GM10248 (cell line): ENCODE measurements around the gene IQCF6.
"Not testable (repeated sequence)": the region's sequence is repeated elsewhere in the genome, so short reads cannot be mapped to it uniquely, and the experiment has no call there.

Experiments
- CTCF ChIA-PET: fragments of 300-600 bp; sonication (Branson Sonifier 250); formaldehyde crosslinking; extraction: SDS; loops from one replicate; lab custom pipeline; 2021; ENCODE audit warnings: antibody characterized with exemption; lab: Yijun Ruan, JAX
- POLR2A ChIA-PET: fragments of 350-650 bp; sonication (Branson Sonifier 250); formaldehyde crosslinking; extraction: SDS; loops from one replicate; lab custom pipeline; 2020; ENCODE audit warnings: antibody characterized with exemption; lab: Yijun Ruan, JAX
- DNase-seq: peaks from one replicate; pipeline ENCODE4 v3.0.0; 2012; ENCODE audit errors: extremely low spot score
- CTCF ChIP-seq: IDR thresholded peaks from 2 replicates; pipeline ENCODE4 v1.5.1; 2012; ENCODE audit warnings: mild to moderate bottlenecking, low read depth; ENCODE audit errors: extremely low read depth, missing control alignments, control extremely low read depth

Gene IQCF6

DNA sequence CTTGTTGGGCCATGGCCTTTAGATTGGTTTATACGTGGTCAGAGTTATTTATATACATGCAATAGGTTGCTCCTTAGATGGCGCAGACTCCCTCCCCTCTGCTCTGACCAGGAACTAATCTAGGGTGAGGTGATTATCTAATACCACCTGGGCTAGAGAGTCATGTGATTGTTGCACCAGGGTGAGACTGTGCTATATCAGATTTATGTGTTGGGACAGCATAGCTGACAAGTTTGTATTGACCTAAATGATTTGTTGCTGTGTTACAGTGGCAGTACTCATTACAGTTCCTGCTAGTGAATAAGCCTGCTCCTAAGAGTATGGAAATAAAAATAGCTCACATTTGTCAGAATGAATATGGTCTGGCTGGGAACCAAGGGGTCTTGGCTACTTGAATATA lies 7.2 kb upstream of the IQCF6 start:
- CTCF ChIA-PET = no interaction called here
- TF ChIP-seq CTCF = no peak

DNA sequence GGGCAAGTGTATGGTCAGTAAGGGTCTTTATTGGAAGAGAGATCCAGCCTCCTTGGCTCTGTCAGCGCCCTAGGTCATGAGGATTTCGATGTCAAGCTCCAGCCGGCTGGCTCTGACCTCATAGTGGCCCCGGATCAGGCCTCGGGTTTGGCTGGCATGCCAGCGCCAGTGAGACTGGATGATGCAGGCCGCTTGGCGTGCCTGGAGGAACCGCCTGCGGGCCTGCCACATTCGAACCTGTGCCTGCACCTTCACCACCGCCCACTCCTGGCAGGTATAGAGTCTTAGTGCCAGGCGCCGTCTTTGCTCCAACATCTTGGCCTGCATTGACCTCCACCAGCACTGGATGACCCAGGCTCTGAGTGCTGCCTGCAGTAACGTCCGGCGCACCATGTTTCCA lies 483 bp downstream of the IQCF6 start:
- no peak for DNase-seq
- CTCF ChIA-PET = no interaction called here
- TF ChIP-seq CTCF = no peak
- POLR2A ChIA-PET = no interaction called here

More for the DNA sequence above, 7.2 kb upstream of the IQCF6 start:
- DNase-seq = no peak
- POLR2A ChIA-PET = no interaction called here

DNA sequence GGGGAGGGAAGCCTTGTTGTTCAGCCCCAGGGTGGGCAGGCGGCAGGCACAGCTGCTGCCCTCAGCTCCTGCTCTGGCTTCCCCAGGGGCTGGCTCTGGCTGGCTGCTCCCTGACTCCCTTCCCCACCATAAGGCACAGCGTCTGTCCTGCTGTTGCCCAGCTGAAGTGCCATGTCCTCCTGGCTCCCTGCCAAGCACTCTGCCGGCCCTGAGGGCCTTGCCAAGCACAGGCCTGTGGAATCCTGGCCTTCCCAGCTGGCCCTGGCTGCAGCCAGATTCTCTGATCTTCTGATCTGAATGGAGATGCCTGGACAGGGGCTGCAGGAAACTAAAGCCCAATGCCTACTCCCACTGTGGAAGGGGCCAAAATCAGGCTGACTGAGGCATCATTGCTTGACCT lies 1.1 kb downstream of the IQCF6 start:
- ChIA-PET POLR2A (no interaction called here), CTCF (no interaction called here)
- no peak for DNase-seq
- TF ChIP-seq CTCF = no peak

GRCh38 chr3:51773529-51774056 lies 5.4 kb downstream of the IQCF6 start:
- ChIA-PET POLR2A (no interaction called here), CTCF (interaction anchor here (1.3 kb wide), 1 partner anchor 9 kb away, joined by 4 read pairs; no protein-coding TSS in a partner anchor)
- no peak for TF ChIP-seq CTCF
- no peak for DNase-seq

GRCh38 chr3:51759203-51759602 lies 19.8 kb downstream of the IQCF6 start:
- ChIA-PET POLR2A (no interaction called here), CTCF (no interaction called here)
- TF ChIP-seq CTCF = no peak
- no peak for DNase-seq

GRCh38 chr3:51753763-51754750 lies 25.0 kb downstream of the IQCF6 start:
- POLR2A ChIA-PET = not testable (repeated sequence)

GRCh38 chr3:51751287-51751686 lies 27.8 kb downstream of the IQCF6 start:
- ChIA-PET CTCF (interaction anchor here (1.5 kb wide), 1 partner anchor 14 kb away, joined by 4 read pairs; no protein-coding TSS in a partner anchor), POLR2A (no interaction called here)
- TF ChIP-seq CTCF = no peak
- no peak for DNase-seq

More at GRCh38 chr3:51753763-51754750, 25.0 kb downstream of the IQCF6 start:
- CTCF ChIA-PET, DNase-seq: not testable (repeated sequence)
